GM12872 (cell line): Measurements from ENCODE around the gene LIMS2.

ENCODE experiments used
- CTCF ChIP-seq: IDR thresholded peaks from 3 replicates; pipeline ENCODE4 v1.5.1; 2011; ENCODE audit warnings: low read depth, mild to moderate bottlenecking, low read length, moderate library complexity; ENCODE audit not compliant: insufficient read depth

Gene LIMS2

DNA sequence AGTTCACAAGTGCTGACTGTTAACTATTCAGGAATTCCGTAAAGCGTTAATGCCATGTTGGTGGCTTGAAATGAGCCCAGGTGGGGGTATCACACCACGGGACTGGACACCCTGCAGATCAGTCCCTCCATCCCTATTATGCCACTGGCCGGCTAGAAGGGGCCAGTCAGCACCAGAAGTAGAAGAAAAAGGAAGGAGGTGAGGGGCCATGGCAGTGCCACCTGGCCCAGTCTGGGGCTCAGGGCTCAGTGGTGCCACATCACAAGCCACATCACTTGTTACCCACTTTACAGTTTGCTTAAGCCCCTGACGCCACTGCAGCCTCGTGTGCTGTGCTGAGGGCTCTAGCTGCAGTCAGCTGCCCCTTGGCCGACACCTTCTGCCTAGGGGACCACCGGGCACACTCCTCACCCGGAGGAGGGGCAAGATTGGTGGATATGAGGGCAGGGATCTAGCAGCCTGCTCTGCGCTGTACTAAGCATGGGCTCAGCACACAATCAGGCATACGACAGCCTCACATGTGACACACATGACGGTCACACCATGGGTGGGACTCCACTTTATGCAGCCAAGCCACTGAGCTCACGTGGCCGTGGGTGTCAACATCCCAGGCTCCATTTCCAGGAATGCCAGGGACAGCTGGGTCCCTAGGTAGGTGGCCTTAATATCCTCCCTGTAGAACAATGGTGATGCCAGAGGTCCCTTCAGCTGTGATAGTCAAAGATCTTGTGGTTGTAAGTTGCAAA lies 3.6 kb downstream of the LIMS2 start:
- TF ChIP-seq CTCF: no peak

GRCh38 chr2:127670957-127671290 lies 4.4 kb downstream of the LIMS2 start:
- TF ChIP-seq CTCF: no peak

GRCh38 chr2:127670055-127670956 lies 5.0 kb downstream of the LIMS2 start:
- TF ChIP-seq CTCF: no peak

GRCh38 chr2:127669056-127669455 lies 6.3 kb downstream of the LIMS2 start:
- TF ChIP-seq CTCF: no peak

DNA sequence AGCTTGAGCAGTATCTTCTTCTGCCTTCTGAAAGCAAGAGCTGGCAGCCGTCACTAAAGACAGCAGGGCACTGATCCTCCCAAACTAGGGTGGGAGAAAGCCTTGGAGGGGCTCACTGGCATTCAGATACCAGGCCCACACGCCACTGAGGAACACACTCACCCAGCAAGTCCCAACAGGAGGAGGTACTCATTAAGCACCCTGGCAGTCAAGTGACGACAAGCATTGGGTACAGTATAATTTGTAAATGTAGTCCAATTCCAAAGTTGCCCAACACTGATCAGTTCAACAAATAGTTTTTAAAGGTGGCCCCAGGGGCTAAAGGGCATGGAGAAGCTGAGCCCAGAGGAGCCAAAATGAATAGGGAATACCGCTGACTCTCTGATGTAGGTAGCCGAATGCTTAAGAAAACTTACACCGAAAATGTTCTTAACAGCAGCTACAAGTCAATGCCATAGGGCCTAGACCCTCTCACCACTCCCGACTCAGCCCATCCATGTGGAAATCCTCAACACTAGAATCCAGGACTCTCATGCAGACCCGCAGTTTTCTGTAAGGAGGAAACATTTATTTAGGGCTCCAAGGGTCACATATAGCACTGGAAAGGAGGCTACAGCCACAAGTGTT lies 9.9 kb downstream of the LIMS2 start:
- TF ChIP-seq CTCF: no peak

- TF ChIP-seq CTCF: no peak
Observed at GRCh38 chr2:127664895-127665225, 10.5 kb downstream of the LIMS2 start.
